Large intestine (tissue), 3 donors: ENCODE results near the gene TGFBR3L. TPM values are rescaled to one million over a fixed set of nuclear protein-coding genes. Genes with fewer than 3 reads are reported as not detected.
"Not testable (repeated sequence)": the region's sequence is repeated elsewhere in the genome, so short reads cannot be mapped to it uniquely, and the experiment has no call there.

Experiments
- DNase-seq, 2 donors: peaks; one replicate each; pipeline versions ENCODE4 v3.0.0 to v3.0.0-alpha.2; 2013
- H3K27ac ChIP-seq: one replicate; pipeline ENCODE4 v1.5.1; 2013; ENCODE audit warnings: low read length
- H3K27me3 ChIP-seq: 2 replicates; pipeline ENCODE4 v1.6.1; 2013; ENCODE audit warnings: low read length; ENCODE audit not compliant: control insufficient read depth, insufficient read depth
- H3K36me3 ChIP-seq: 2 replicates; pipeline ENCODE4 v1.6.1; 2013; ENCODE audit warnings: low read length; ENCODE audit not compliant: control insufficient read depth, insufficient read depth
- H3K4me1 ChIP-seq: one replicate; pipeline ENCODE4 v1.6.1; 2013; ENCODE audit warnings: low read length; ENCODE audit not compliant: control insufficient read depth, insufficient read depth
- H3K4me3 ChIP-seq: one replicate; pipeline ENCODE4 v1.5.1; 2013; ENCODE audit warnings: low read length
- H3K9me3 ChIP-seq: one replicate; pipeline ENCODE4 v1.6.1; 2013; ENCODE audit warnings: mild to moderate bottlenecking, low read depth, low read length, moderate library complexity; ENCODE audit not compliant: control insufficient read depth
- WGBS: methylation state at CpG from one replicate; pipeline ENCODE4 v1.1.5; 2013; ENCODE audit warnings: low lambda C conversion rate; ENCODE audit not compliant: insufficient coverage; 5-methylcytosine and 5-hydroxymethylcytosine counted together
- polyA plus RNA-seq: library from polyadenylated mRNA; unstranded; fragments of 120-200 nt; gene quantifications from one replicate; pipeline ENCODE4 v1.2.1, GENCODE V29; 2013

TGFBR3L gene
- polyA plus RNA-seq, 1 donor: 1.4 TPM

DNA sequence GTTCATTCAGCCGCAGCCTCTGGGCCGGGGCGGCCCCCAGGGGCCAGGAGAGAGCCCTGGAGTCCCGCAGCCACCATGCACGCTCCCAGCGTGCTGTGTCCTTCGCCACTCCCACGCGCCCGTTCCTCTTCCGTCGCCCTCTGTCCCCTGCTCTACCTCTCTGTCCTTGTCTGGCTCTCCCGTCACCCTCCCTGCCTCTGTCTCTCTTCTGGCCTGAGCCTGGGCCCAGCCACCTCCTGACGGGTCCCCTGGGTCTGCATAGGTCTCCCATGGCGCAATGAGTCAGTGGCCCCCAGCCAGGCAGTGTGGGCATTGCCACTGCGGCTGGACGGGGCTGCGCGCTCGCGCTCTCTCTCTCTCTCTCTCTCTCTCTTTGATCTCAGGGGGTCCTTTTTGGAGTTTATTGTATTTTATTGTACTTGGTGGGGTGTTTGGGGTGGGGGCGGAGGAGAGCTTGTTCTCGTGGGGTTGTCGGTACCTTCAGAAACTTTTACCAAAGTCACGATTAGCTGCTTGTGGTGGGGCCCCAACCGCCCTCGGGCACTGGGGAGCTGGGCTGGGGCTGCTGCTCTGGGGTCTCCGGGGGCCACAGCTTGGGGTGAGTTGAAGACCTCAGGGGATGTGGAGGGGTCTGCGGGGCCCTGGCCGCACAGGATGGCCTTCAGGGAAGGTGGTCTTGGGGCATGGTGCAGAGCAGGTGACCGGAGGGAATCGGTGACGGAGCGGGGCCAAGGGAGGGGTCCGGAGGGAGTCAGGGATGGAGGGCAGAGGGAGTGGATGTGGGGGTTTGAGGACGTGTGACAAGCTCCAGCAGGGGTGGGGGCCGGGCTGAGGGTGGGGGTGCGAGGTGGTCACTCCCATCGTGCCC lies 1.7 kb upstream of the TGFBR3L start:
- Histone ChIP-seq H3K4me3 (no peak overlapping the region), H3K27ac (no peak overlapping the region), H3K36me3 (peaks cover 40% of the 10 kb centered on the region), H3K27me3 (peaks cover 34% of the 10 kb centered on the region), H3K4me1 (peaks cover 14% of the 10 kb centered on the region), H3K9me3 (peaks cover 11% of the 10 kb centered on the region)
- no peak for DNase-seq
- WGBS: 100% methylated on average over 1 of the region's 39 CpGs

- no peak overlapping the region for H3K4me3 ChIP-seq
- no peak overlapping the region for H3K27ac ChIP-seq
- H3K4me1 ChIP-seq: peaks cover 17% of the 10 kb centered on the region
- DNase-seq: no peak
- peaks cover 42% of the 10 kb centered on the region for H3K27me3 ChIP-seq
- peaks cover 40% of the 10 kb centered on the region for H3K36me3 ChIP-seq
- no CpG with 5 or more reads among the region's 10 CpGs for WGBS
- peaks cover 11% of the 10 kb centered on the region for H3K9me3 ChIP-seq
These were observed 978 bp upstream of the TGFBR3L start for GRCh38 chr19:7913652-7914051.

DNA sequence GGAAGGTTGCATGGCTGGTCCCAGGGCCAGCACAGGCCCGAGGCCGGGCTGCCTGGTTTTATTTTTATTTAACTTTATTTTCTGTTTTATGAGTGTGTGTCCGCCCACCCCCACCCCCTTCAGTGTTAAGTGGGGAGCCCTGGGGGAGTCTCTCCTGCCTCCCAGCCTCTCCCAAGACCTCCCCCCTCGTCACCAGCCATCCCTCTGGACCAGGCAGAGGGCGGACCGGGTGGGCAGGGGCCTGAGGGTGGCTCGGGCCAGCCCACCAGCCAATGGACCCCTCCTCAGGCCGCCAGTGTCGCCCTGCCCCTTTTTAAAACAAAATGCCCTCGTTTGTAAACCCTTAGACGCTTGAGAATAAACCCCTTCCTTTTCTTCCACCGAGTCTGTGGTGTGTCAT lies 531 bp upstream of the TGFBR3L start:
- no peak for DNase-seq
- H3K27me3 ChIP-seq: peaks cover 46% of the 10 kb centered on the region

DNA sequence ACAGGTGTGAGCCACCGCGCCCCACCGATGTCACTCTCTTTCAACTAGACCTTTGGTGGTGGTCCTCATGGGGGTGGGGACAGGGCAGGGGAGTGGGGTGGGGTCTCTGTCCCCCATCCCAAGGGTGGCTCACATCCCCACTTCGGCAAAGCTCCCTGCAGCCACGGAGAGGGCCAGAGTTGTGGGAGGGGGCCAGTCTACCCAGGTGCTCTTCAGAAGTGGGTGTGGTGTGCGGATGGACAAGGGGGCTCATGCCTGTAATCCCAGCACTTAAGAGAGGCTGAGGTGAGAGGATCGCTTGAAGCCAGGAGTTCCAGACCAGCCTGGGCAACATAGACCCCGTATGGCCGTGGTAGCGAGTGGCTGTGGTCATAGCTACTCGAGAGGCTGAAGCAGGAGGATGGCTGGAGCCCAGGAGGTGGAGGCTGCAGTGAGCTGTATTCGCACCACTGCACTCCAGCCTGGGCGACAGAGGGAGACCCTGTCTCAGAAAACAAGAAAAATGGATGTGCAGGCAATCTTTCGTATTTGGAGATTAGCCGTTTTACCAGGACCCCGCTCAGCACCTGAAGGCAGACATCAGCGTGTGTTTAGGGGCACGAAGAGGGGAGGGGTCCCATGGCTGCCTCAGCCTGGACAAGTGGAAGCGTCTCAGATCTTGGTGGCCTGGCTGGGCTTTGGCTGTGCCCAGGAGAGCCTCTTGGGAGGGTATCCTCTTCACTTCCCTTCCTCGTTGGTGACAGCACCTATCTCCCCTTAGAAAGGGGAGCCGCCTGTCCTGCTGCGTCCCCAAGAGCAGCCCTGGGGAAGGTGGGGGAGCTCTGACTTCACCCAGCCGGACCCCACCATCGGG lies 846 bp downstream of the TGFBR3L start:
- peaks cover 11% of the 10 kb centered on the region for H3K9me3 ChIP-seq
- H3K4me1 ChIP-seq: peaks cover 28% of the 10 kb centered on the region
- H3K27ac ChIP-seq: no peak overlapping the region
- H3K36me3 ChIP-seq: peaks cover 28% of the 10 kb centered on the region
- H3K27me3 ChIP-seq: peaks cover 55% of the 10 kb centered on the region
- H3K4me3 ChIP-seq: no peak overlapping the region
- DNase-seq: no peak
- no CpG with 5 or more reads among the region's 24 CpGs for WGBS

More for the DNA sequence above, 531 bp upstream of the TGFBR3L start:
- Histone ChIP-seq H3K9me3 (peaks cover 11% of the 10 kb centered on the region), H3K4me3 (no peak overlapping the region), H3K27ac (no peak overlapping the region), H3K4me1 (peaks cover 21% of the 10 kb centered on the region), H3K36me3 (peaks cover 39% of the 10 kb centered on the region)
- WGBS: no CpG with 5 or more reads among the region's 12 CpGs

DNA sequence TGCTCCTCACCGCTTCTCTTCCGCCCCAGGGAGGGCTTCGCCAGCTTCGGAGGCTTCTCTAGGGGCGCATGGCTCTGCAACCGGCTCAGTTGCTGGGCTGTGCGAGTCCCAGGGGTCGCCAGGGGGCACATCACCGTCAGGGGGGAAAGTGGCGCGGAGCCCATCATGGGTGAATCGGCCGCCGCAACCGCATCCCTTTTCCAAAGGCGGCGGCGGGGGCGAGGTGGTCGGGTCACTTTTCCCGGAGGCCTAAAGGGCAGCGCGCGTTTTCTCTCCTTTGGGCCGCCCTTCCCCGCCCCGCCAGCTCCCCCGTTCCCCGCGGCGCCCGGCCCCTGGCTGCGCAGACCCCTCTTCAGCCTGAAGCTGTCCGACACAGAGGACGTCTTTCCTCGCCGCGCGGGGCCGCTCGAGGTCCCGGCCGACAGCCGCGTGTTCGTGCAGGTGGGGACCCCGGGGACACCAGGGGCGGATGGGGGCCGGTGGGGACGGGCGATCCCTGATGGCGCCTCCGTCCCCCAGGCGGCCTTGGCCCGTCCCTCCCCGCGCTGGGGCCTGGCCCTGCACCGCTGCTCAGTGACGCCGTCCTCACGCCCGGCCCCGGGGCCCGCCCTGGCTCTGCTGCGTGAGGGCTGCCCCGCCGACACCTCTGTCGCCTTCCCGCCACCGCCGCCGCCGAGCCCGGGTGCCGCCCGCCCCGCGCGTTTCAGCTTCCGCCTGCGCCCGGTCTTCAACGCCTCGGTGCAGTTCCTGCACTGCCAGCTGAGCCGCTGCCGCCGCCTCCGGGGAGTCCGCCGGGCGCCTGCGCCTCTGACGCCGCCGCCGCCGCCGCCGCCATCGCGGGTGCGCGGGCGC lies 1.7 kb downstream of the TGFBR3L start:
- no peak overlapping the region for H3K4me3 ChIP-seq
- H3K27ac ChIP-seq: no peak overlapping the region
- peaks cover 33% of the 10 kb centered on the region for H3K4me1 ChIP-seq
- peaks cover 55% of the 10 kb centered on the region for H3K27me3 ChIP-seq
- peaks cover 20% of the 10 kb centered on the region for H3K36me3 ChIP-seq
- DNase-seq: peak in 1 of 2 donors; percentile 48
- WGBS: no CpG with 5 or more reads among the region's 104 CpGs
- peaks cover 11% of the 10 kb centered on the region for H3K9me3 ChIP-seq

DNA sequence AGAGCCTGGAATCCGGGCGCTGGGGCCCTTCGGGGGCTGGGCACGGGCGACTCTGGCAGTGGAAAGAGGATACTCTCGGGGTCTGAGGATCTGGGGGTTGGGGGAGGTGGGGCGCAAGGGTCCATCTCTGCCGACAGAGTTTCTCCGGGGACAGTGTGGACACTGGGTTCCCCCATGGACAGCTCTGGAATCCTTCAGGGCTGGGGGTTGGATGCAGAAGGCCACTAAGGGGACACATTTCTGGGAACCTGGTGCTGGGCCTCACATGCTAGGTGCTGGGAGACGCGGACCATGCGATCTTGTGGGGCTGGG lies 2.3 kb downstream of the TGFBR3L start:
- H3K36me3 ChIP-seq: peaks cover 15% of the 10 kb centered on the region
- no CpG with 5 or more reads among the region's 12 CpGs for WGBS
- peaks cover 11% of the 10 kb centered on the region for H3K9me3 ChIP-seq
- H3K4me3 ChIP-seq: no peak overlapping the region
- DNase-seq: no peak
- no peak overlapping the region for H3K27ac ChIP-seq
- H3K27me3 ChIP-seq: peaks cover 55% of the 10 kb centered on the region
- H3K4me1 ChIP-seq: peaks cover 35% of the 10 kb centered on the region

DNA sequence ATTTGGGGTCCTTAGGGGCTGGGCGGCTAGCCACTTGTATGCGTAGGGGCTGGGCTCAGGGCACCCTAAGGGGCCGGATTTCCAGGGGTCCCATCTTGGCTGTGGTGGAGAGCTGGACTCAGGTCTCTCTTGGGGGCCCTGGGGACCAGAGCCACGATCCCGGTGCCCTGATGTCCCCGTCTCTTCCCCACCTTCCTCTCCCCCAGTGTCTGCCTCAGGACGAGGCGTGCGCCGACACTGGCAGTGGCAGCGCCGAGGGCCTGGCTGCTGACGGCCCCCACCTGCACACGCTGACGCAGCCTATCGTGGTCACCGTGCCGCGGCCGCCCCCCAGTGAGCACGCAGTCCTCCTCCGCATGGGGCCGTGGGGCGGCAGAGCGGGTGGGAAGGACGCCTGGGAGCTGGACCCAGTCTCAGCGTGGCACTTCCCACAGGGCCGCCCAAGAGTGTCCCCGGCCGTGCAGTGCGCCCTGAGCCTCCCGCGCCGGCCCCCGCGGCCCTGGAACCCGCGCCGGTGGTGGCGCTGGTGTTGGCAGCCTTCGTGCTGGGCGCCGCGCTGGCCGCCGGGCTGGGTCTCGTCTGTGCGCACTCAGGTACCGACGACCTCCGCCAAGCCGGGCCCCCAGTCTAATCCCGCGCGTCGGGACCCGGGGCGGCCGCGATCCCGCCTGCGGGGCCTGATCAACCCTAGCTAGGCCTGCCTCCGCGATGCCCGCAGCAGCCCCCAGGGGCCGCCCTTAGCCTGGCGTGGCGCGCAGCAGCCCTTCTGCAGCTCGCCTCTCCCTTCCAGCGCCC lies 2.8 kb downstream of the TGFBR3L start:
- no CpG with 5 or more reads among the region's 71 CpGs for WGBS
- no peak overlapping the region for H3K27ac ChIP-seq
- H3K36me3 ChIP-seq: peaks cover 16% of the 10 kb centered on the region
- DNase-seq: peak; percentile 52 to 66
- no peak overlapping the region for H3K4me3 ChIP-seq
- H3K4me1 ChIP-seq: peaks cover 35% of the 10 kb centered on the region
- H3K27me3 ChIP-seq: peaks cover 55% of the 10 kb centered on the region
- H3K9me3 ChIP-seq: peaks cover 11% of the 10 kb centered on the region

GRCh38 chr19:7918062-7918614 lies 3.5 kb downstream of the TGFBR3L start:
- H3K27ac ChIP-seq, H3K4me3 ChIP-seq, DNase-seq: not testable (repeated sequence)
- WGBS: no CpG with 5 or more reads among the region's 29 CpGs
- Histone ChIP-seq H3K36me3 (peaks cover 16% of the 10 kb centered on the region), H3K27me3 (peaks cover 55% of the 10 kb centered on the region), H3K9me3 (peaks cover 11% of the 10 kb centered on the region), H3K4me1 (peaks cover 35% of the 10 kb centered on the region)

DNA sequence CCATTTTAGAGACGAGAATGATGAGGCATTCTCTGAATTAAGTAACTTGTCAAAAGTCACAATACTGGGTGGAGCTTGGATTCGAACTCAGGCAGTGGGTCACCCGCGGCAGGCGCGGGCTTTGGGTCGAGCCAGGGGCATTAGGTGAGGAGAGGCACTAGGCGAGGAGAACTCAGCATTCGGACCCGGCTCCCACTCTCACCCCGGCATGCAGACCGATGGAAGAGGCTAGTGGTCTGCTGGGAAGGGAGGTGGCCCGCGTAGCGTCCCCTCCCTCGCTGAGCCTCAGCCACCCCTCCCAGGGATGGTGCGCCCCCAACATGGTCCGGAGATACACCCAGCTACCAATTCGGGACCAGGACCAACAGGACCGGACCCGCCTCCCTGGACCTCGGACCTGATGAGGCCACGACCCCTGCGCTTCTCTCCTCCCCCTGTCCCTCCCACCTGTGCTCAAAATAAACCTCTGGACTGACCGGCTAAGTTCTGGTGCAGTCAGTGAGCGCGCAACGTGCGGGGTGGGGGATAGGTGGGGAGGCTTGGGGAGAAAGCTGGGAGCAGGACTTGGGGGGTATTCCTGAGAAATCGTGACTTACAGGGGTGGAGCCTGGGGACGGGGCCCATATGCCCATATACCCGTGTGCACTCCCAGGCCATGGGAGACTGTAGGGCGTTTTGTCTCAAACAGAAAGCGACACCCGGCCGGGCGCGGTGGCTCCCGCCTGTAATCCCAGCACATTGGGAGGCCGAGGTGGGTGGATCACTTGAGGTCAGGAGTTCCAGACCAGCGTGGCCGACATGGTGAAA lies 4.2 kb downstream of the TGFBR3L start:
- H3K36me3 ChIP-seq: peaks cover 16% of the 10 kb centered on the region
- peak overlapping the region; percentile 77 for H3K4me3 ChIP-seq
- no CpG with 5 or more reads among the region's 42 CpGs for WGBS
- H3K4me1 ChIP-seq: peaks cover 35% of the 10 kb centered on the region
- peak in 1 of 2 donors; percentile 54 for DNase-seq
- peaks cover 5% of the 10 kb centered on the region for H3K9me3 ChIP-seq
- peak overlapping the region; percentile 100 for H3K27ac ChIP-seq
- H3K27me3 ChIP-seq: peaks cover 55% of the 10 kb centered on the region
